Cardiac septum (tissue), 1 donor: ENCODE measurements around the gene LYZL2. TPM values are rescaled to one million over a fixed set of nuclear protein-coding genes. Genes with fewer than 3 reads are reported as not detected.

Experiments
- total RNA-seq: library from RNA; stranded (reverse); fragmentation: NEBNext Ultra II Directional; extraction: Animal tissue kit (Norgen Biotek cat#: 25700); gene quantifications from one replicate; pipeline ENCODE4 v1.2.1, GENCODE V29; 2021
- donor health status: DM: no; HTN: no; CAD: no.

Gene LYZL2
- total RNA-seq, 1 donor from 2014 or later = not detected

Other genes starting within 250 kb of the LYZL2 start
- gene MAP3K8, start 195.6 kb downstream of the LYZL2 start, total RNA-seq = 6.1 TPM